ENCODE results near the gene HSDL2.

HSDL2 gene

GRCh38 chr9:112338561-112338960, 41.3 kb upstream of the HSDL2 start:
- H2BK12ac ChIP-seq (ENCODE audit: low read length) = no peak overlapping the region
- no peak overlapping the region for H3K23ac ChIP-seq (ENCODE audit: low read length)
- H2BK120ac ChIP-seq (ENCODE audit: insufficient read depth, low read length, poor library complexity) = no peak overlapping the region
- no CpG with 5 or more reads among the region's 3 CpGs for WGBS (ENCODE audit: extremely low coverage, insufficient coverage, insufficient read length)
- H3K36me3 ChIP-seq (ENCODE audit: control insufficient read depth in 1 of 2, insufficient read depth in 2 of 2, low read length in 2 of 2) = no peaks in the 10 kb centered on the region
- peaks cover 3% of the 10 kb centered on the region for H3K79me2 ChIP-seq (ENCODE audit: control insufficient read depth, insufficient read depth, low read length, poor library complexity)
- H3K4ac ChIP-seq (ENCODE audit: low read depth, low read length) = no peak overlapping the region
- H3K14ac ChIP-seq (ENCODE audit: low read length) = no peak overlapping the region
- no peak overlapping the region for H2AK5ac ChIP-seq (ENCODE audit: low read length)
- no peak overlapping the region for H3K9ac ChIP-seq (ENCODE audit: low read length)
- H3K79me1 ChIP-seq (ENCODE audit: low read length) = peaks cover 9% of the 10 kb centered on the region
- peaks cover 5 to 6% of the 10 kb centered on the region in 2 experiments for H3K4me1 ChIP-seq (ENCODE audit: control insufficient read depth in 1 of 2, insufficient read depth in 2 of 2, low read length in 2 of 2)
- H3K4me2 ChIP-seq (ENCODE audit: low read length) = no peak overlapping the region
- no peak overlapping the region for H4K8ac ChIP-seq (ENCODE audit: low read depth, low read length)
- H2BK5ac ChIP-seq (ENCODE audit: low read depth, low read length, poor library complexity) = no peak overlapping the region
- no peak overlapping the region for H4K91ac ChIP-seq (ENCODE audit: low read depth, low read length)
- H2AFZ ChIP-seq (ENCODE audit: insufficient read depth, low read length, poor library complexity) = no peak overlapping the region
- no peak overlapping the region for H4K12ac ChIP-seq (ENCODE audit: low read depth, low read length)
- DNase-seq = peak; percentile 78 to 88
- H3K18ac ChIP-seq (ENCODE audit: low read length) = no peak overlapping the region
- no peak overlapping the region for H3K27ac ChIP-seq (ENCODE audit: low read depth, low read length)
- H3K9me3 ChIP-seq (ENCODE audit: insufficient read depth, low read depth, low read length) = no peaks in the 10 kb centered on the region
- H3K4me3 ChIP-seq (ENCODE audit: low read depth, low read length) = no peak overlapping the region
- no peaks in the 10 kb centered on the region for H3K27me3 ChIP-seq (ENCODE audit: insufficient read depth, low read length)

- no peak overlapping the region for H2BK120ac ChIP-seq (ENCODE audit: insufficient read depth, low read length, poor library complexity)
- no peak overlapping the region for H3K14ac ChIP-seq (ENCODE audit: low read length)
- H4K8ac ChIP-seq (ENCODE audit: low read depth, low read length) = no peak overlapping the region
- no peak overlapping the region for H4K12ac ChIP-seq (ENCODE audit: low read depth, low read length)
- no peaks in the 10 kb centered on the region for H3K36me3 ChIP-seq (ENCODE audit: control insufficient read depth in 1 of 2, insufficient read depth in 2 of 2, low read length in 2 of 2)
- WGBS (ENCODE audit: extremely low coverage, insufficient coverage, insufficient read length) = no CpG with 5 or more reads among the region's 3 CpGs
- no peak overlapping the region for H3K23ac ChIP-seq (ENCODE audit: low read length)
- H3K4me1 ChIP-seq (ENCODE audit: control insufficient read depth in 1 of 2, insufficient read depth in 2 of 2, low read length in 2 of 2) = peaks cover 5 to 6% of the 10 kb centered on the region in 2 experiments
- no peak overlapping the region for H2AFZ ChIP-seq (ENCODE audit: insufficient read depth, low read length, poor library complexity)
- H2AK5ac ChIP-seq (ENCODE audit: low read length) = no peak overlapping the region
- no peaks in the 10 kb centered on the region for H3K27me3 ChIP-seq (ENCODE audit: insufficient read depth, low read length)
- H4K91ac ChIP-seq (ENCODE audit: low read depth, low read length) = no peak overlapping the region
- no peak overlapping the region for H3K4ac ChIP-seq (ENCODE audit: low read depth, low read length)
- H3K9ac ChIP-seq (ENCODE audit: low read length) = no peak overlapping the region
- H3K18ac ChIP-seq (ENCODE audit: low read length) = no peak overlapping the region
- H3K4me3 ChIP-seq (ENCODE audit: low read depth, low read length) = no peak overlapping the region
- H3K79me1 ChIP-seq (ENCODE audit: low read length) = peaks cover 4% of the 10 kb centered on the region
- H3K4me2 ChIP-seq (ENCODE audit: low read length) = no peak overlapping the region
- H3K9me3 ChIP-seq (ENCODE audit: insufficient read depth, low read depth, low read length) = no peaks in the 10 kb centered on the region
- H3K79me2 ChIP-seq (ENCODE audit: control insufficient read depth, insufficient read depth, low read length, poor library complexity) = no peaks in the 10 kb centered on the region
- no peak overlapping the region for H3K27ac ChIP-seq (ENCODE audit: low read depth, low read length)
- H2BK12ac ChIP-seq (ENCODE audit: low read length) = no peak overlapping the region
- DNase-seq = no peak
- H2BK5ac ChIP-seq (ENCODE audit: low read depth, low read length, poor library complexity) = no peak overlapping the region
These were observed 40.0 kb upstream of the HSDL2 start for GRCh38 chr9:112339886-112340285.

GRCh38 chr9:112341730-112342129, 38.2 kb upstream of the HSDL2 start:
- H3K9me3 ChIP-seq (ENCODE audit: insufficient read depth, low read depth, low read length) = no peaks in the 10 kb centered on the region
- H3K79me2 ChIP-seq (ENCODE audit: control insufficient read depth, insufficient read depth, low read length, poor library complexity) = no peaks in the 10 kb centered on the region
- H3K4me3 ChIP-seq (ENCODE audit: low read depth, low read length) = no peak overlapping the region
- H3K4me2 ChIP-seq (ENCODE audit: low read length) = no peak overlapping the region
- peak in 1 of 2 donors; percentile 79 for DNase-seq
- H3K27me3 ChIP-seq (ENCODE audit: insufficient read depth, low read length) = no peaks in the 10 kb centered on the region
- no peak overlapping the region for H2AFZ ChIP-seq (ENCODE audit: insufficient read depth, low read length, poor library complexity)
- H2BK120ac ChIP-seq (ENCODE audit: insufficient read depth, low read length, poor library complexity) = peak overlapping the region; percentile 92
- H3K18ac ChIP-seq (ENCODE audit: low read length) = no peak overlapping the region
- peaks cover 5 to 6% of the 10 kb centered on the region in 2 experiments for H3K4me1 ChIP-seq (ENCODE audit: control insufficient read depth in 1 of 2, insufficient read depth in 2 of 2, low read length in 2 of 2)
- H3K79me1 ChIP-seq (ENCODE audit: low read length) = peaks cover 4% of the 10 kb centered on the region
- no peak overlapping the region for H2AK5ac ChIP-seq (ENCODE audit: low read length)
- H3K27ac ChIP-seq (ENCODE audit: low read depth, low read length) = peak overlapping the region; percentile 68
- peak overlapping the region; percentile 51 for H4K91ac ChIP-seq (ENCODE audit: low read depth, low read length)
- H3K36me3 ChIP-seq (ENCODE audit: control insufficient read depth in 1 of 2, insufficient read depth in 2 of 2, low read length in 2 of 2) = no peaks in the 10 kb centered on the region
- no peak overlapping the region for H4K8ac ChIP-seq (ENCODE audit: low read depth, low read length)
- no peak overlapping the region for H3K14ac ChIP-seq (ENCODE audit: low read length)
- H3K4ac ChIP-seq (ENCODE audit: low read depth, low read length) = no peak overlapping the region
- H2BK5ac ChIP-seq (ENCODE audit: low read depth, low read length, poor library complexity) = no peak overlapping the region
- H2BK12ac ChIP-seq (ENCODE audit: low read length) = no peak overlapping the region
- no peak overlapping the region for H3K23ac ChIP-seq (ENCODE audit: low read length)
- H3K9ac ChIP-seq (ENCODE audit: low read length) = no peak overlapping the region
- H4K12ac ChIP-seq (ENCODE audit: low read depth, low read length) = no peak overlapping the region

- H3K27me3 ChIP-seq (ENCODE audit: insufficient read depth, low read length) = no peaks in the 10 kb centered on the region
- no peak overlapping the region for H3K4me3 ChIP-seq (ENCODE audit: low read depth, low read length)
- no peak overlapping the region for H4K91ac ChIP-seq (ENCODE audit: low read depth, low read length)
- no peaks in the 10 kb centered on the region for H3K79me2 ChIP-seq (ENCODE audit: control insufficient read depth, insufficient read depth, low read length, poor library complexity)
- no peak overlapping the region for H4K8ac ChIP-seq (ENCODE audit: low read depth, low read length)
- H2BK12ac ChIP-seq (ENCODE audit: low read length) = no peak overlapping the region
- no CpG with 5 or more reads among the region's 19 CpGs for WGBS (ENCODE audit: extremely low coverage, insufficient coverage, insufficient read length)
- peak; percentile 72 to 94 for DNase-seq
- no peak overlapping the region for H3K9ac ChIP-seq (ENCODE audit: low read length)
- no peak overlapping the region for H3K23ac ChIP-seq (ENCODE audit: low read length)
- H3K79me1 ChIP-seq (ENCODE audit: low read length) = no peaks in the 10 kb centered on the region
- H3K4me2 ChIP-seq (ENCODE audit: low read length) = peak overlapping the region; percentile 43
- no peak overlapping the region for H4K12ac ChIP-seq (ENCODE audit: low read depth, low read length)
- H2AK5ac ChIP-seq (ENCODE audit: low read length) = no peak overlapping the region
- H3K18ac ChIP-seq (ENCODE audit: low read length) = no peak overlapping the region
- no peaks in the 10 kb centered on the region for H3K36me3 ChIP-seq (ENCODE audit: control insufficient read depth in 1 of 2, insufficient read depth in 2 of 2, low read length in 2 of 2)
- no peak overlapping the region for H3K14ac ChIP-seq (ENCODE audit: low read length)
- no peak overlapping the region for H2BK120ac ChIP-seq (ENCODE audit: insufficient read depth, low read length, poor library complexity)
- H2BK5ac ChIP-seq (ENCODE audit: low read depth, low read length, poor library complexity) = no peak overlapping the region
- H3K4ac ChIP-seq (ENCODE audit: low read depth, low read length) = no peak overlapping the region
- H3K9me3 ChIP-seq (ENCODE audit: insufficient read depth, low read depth, low read length) = no peaks in the 10 kb centered on the region
- no peak overlapping the region for H3K27ac ChIP-seq (ENCODE audit: low read depth, low read length)
- peaks cover 0 to 2% of the 10 kb centered on the region in 2 experiments for H3K4me1 ChIP-seq (ENCODE audit: control insufficient read depth in 1 of 2, insufficient read depth in 2 of 2, low read length in 2 of 2)
- no peak overlapping the region for H2AFZ ChIP-seq (ENCODE audit: insufficient read depth, low read length, poor library complexity)
These were observed 31.5 kb upstream of the HSDL2 start for GRCh38 chr9:112348257-112349007.
